Bronchial epithelial cell (primary cell): ENCODE results near the gene CNTNAP2. TPM values are rescaled to one million over a fixed set of nuclear protein-coding genes. Genes with fewer than 3 reads are reported as not detected.

Source experiments
- DNase-seq: peaks from one replicate; pipeline ENCODE4 v3.0.0-alpha.2; 2010; ENCODE audit warnings: low read depth
- FAIRE-seq: peaks from 2 replicates; lab custom pipeline; 2011; peaks lifted over from hg19 to GRCh38; lab: Jason Lieb, UNC
- H3K27me3 ChIP-seq: 2 replicates; pipeline ENCODE4 v1.5.1; 2011; ENCODE audit warnings: low read length; ENCODE audit not compliant: control insufficient read depth, insufficient read depth
- H3K36me3 ChIP-seq: 2 replicates; pipeline ENCODE4 v1.5.1; 2011; ENCODE audit warnings: low read length; ENCODE audit not compliant: control insufficient read depth, insufficient read depth
- H3K4me3 ChIP-seq: 2 replicates; pipeline ENCODE4 v1.5.1; 2011; ENCODE audit warnings: mild to moderate bottlenecking, low read depth, low read length, control low read depth
- total RNA-seq: library from RNA; depleted of rRNA; stranded (reverse); fragments of >200 nt; gene quantifications from 2 replicates; pipeline ENCODE4 v1.2.1, GENCODE V29; 2014
- TF ChIP-seq, protein P1 (sequence below): IDR thresholded peaks from 2 replicates; pipeline ENCODE4 v1.5.1; 2011; ENCODE audit warnings: mild to moderate bottlenecking, moderate library complexity, low read length, control low read depth, inconsistent platforms; ENCODE audit not compliant: insufficient read depth, severe bottlenecking

CNTNAP2 gene
- total RNA-seq, 1 donor from 2014 or later = 0.26 TPM

DNA sequence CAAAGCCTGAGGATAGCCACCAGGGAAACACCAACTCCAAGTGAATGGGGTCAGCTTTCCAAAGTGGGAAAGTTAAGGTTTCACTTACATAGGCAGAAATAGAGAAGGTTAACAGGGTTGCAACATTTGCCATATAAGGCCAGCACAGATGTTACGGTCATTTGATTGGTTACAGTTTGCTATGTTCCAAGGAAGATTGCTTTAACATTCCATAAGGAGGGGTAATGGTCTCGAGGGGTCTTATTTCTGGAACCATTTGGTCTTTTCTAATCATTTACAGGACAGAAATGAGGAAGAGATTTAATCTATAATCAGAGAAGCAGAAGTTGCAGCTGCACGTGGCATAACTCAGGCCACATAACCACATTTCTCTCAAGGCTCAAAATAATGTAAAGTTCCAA, 1794.6 kb downstream of the CNTNAP2 start:
- TF ChIP-seq, protein P1, sequence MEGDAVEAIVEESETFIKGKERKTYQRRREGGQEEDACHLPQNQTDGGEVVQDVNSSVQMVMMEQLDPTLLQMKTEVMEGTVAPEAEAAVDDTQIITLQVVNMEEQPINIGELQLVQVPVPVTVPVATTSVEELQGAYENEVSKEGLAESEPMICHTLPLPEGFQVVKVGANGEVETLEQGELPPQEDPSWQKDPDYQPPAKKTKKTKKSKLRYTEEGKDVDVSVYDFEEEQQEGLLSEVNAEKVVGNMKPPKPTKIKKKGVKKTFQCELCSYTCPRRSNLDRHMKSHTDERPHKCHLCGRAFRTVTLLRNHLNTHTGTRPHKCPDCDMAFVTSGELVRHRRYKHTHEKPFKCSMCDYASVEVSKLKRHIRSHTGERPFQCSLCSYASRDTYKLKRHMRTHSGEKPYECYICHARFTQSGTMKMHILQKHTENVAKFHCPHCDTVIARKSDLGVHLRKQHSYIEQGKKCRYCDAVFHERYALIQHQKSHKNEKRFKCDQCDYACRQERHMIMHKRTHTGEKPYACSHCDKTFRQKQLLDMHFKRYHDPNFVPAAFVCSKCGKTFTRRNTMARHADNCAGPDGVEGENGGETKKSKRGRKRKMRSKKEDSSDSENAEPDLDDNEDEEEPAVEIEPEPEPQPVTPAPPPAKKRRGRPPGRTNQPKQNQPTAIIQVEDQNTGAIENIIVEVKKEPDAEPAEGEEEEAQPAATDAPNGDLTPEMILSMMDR = no peak
- H3K27me3 ChIP-seq = no peaks in the 10 kb centered on the region
- no peak overlapping the region for H3K4me3 ChIP-seq
- DNase-seq = no peak
- no peak for FAIRE-seq
- H3K36me3 ChIP-seq = no peaks in the 10 kb centered on the region

DNA sequence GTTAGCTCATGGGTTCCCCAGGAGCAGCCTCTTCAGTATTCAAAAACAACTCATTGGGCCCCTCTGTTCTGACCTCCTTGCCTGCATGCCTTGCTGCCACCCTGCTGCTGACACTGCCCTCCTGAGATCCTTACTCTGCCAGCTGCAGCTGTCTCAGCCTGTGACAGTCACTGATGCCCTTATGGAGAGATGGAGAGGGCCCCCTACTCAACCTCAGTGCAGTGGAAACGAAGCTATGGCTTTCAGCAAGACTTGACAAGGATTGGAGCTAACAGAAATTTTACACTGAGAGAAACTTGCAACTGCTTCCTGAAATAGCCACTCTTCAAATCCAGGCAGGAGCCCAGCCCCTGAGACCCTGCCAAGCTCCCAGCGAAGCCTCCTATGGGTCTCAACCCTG, 1795.7 kb downstream of the CNTNAP2 start:
- TF ChIP-seq, protein P1 = no peak
- FAIRE-seq (no peak), DNase-seq (no peak)
- H3K27me3 ChIP-seq = no peaks in the 10 kb centered on the region
- no peaks in the 10 kb centered on the region for H3K36me3 ChIP-seq
- no peak overlapping the region for H3K4me3 ChIP-seq

- DNase-seq (no peak), FAIRE-seq (no peak)
- TF ChIP-seq, protein P1 = no peak
- Histone ChIP-seq H3K27me3 (no peaks in the 10 kb centered on the region), H3K36me3 (no peaks in the 10 kb centered on the region), H3K4me3 (no peak overlapping the region)
Measured at GRCh38 chr7:147912946-147913638, 1796.5 kb downstream of the CNTNAP2 start.

GRCh38 chr7:147915781-147916180, 1799.2 kb downstream of the CNTNAP2 start:
- Histone ChIP-seq H3K36me3 (no peaks in the 10 kb centered on the region), H3K4me3 (no peak overlapping the region), H3K27me3 (no peaks in the 10 kb centered on the region)
- no peak for DNase-seq
- TF ChIP-seq, protein P1 = no peak
- FAIRE-seq = no peak

DNA sequence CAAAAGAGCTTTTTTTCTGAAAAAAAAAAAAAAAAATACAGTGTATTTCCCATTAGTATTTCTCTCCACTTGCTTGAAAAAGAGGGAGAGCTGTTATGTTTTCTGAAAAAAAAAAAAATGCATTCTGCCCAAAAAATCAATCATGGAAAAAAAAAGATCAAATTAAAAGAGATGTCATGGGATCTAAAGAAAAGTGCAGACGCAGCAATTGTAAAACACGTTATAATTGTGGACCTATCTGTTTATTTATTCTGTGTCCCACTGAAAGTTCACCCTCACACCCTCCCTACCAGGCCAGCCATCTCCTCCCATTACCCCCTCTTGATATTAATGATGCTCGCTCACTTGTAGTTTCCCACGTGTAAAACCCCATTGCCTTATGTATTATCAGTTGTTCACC, 1800.0 kb downstream of the CNTNAP2 start:
- H3K4me3 ChIP-seq = no peak overlapping the region
- TF ChIP-seq, protein P1 = no peak
- FAIRE-seq (no peak), DNase-seq (no peak)
- no peaks in the 10 kb centered on the region for H3K36me3 ChIP-seq
- no peaks in the 10 kb centered on the region for H3K27me3 ChIP-seq

DNA sequence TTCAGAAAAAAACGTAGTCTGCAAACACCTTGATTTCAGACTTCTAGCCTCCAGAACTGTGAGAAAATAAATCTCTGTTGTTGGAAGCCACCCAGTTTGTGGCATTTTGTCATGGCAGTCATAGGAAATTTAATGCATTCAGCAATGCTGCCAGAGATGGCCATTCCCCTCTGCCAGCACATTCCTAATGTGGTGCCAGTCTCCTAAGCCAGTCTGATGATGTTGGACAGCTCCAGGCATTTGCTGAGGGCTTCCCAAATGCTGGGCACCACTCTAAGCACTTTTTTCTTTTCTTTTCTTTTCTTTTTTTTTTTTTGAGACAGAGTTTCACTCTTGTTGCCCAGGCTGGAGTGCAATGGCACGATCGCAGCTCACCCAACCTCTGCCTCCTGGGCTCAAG, 1807.2 kb downstream of the CNTNAP2 start:
- TF ChIP-seq, protein P1 = no peak
- DNase-seq = no peak

More for the DNA sequence above, 1807.2 kb downstream of the CNTNAP2 start:
- Histone ChIP-seq H3K4me3 (no peak overlapping the region), H3K27me3 (no peaks in the 10 kb centered on the region), H3K36me3 (no peaks in the 10 kb centered on the region)
- FAIRE-seq = no peak
